HL-60/S4 treated with phorbol 12-myristate 13-acetate at 8.2 ng/mL for 4 days and 3 days (cell line): Measurements from ENCODE around the gene TRIM41.
"Not testable (repeated sequence)": the region's sequence is repeated elsewhere in the genome, so short reads cannot be mapped to it uniquely, and the experiment has no call there.

Experiments
- in situ Hi-C: fragments of 300-500 bp; cut with MboI; formaldehyde crosslinking; loops from 2 replicates; pipeline ENCODE4 v1.15.0; 2022; ENCODE audit warnings: low sequenced_read_pairs

The TRIM41 gene

GRCh38 chr5:181282874-181283273, 59.8 kb downstream of the TRIM41 start:
- in situ Hi-C loops: no loop called here

- in situ Hi-C loops: no loop called here
These were observed 60.3 kb downstream of the TRIM41 start for GRCh38 chr5:181283347-181283746.

- in situ Hi-C loops: not testable (repeated sequence)
These were observed 61.0 kb downstream of the TRIM41 start for GRCh38 chr5:181283841-181284755.
